ENCODE results near the gene LAMA2.

DNA sequence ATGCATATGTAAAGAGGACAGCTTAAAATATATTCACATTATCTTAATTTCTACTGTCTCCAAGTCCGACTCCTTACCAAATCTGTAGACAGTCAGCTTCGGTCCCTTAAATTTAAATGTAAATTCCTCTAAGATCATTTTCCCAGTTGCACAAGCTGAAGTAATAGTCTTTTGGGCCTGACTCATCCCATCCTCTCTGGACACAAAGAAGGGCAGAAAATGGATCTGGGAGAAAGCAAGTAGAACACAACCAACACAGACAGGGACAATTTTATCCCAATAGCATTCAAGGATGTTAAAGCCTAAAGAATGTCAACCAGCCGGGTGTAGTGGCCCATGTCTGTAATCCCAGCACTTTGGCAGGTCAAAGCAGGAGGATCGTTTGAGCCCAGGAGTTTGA is 598.8 kb downstream of the LAMA2 start:
- TF ChIP-seq, protein P1, sequence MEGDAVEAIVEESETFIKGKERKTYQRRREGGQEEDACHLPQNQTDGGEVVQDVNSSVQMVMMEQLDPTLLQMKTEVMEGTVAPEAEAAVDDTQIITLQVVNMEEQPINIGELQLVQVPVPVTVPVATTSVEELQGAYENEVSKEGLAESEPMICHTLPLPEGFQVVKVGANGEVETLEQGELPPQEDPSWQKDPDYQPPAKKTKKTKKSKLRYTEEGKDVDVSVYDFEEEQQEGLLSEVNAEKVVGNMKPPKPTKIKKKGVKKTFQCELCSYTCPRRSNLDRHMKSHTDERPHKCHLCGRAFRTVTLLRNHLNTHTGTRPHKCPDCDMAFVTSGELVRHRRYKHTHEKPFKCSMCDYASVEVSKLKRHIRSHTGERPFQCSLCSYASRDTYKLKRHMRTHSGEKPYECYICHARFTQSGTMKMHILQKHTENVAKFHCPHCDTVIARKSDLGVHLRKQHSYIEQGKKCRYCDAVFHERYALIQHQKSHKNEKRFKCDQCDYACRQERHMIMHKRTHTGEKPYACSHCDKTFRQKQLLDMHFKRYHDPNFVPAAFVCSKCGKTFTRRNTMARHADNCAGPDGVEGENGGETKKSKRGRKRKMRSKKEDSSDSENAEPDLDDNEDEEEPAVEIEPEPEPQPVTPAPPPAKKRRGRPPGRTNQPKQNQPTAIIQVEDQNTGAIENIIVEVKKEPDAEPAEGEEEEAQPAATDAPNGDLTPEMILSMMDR (IDR thresholded peaks at IDR 0.05; ENCODE audit: insufficient read depth, low read depth, low read length) = no peak
- no peak for TF ChIP-seq EZH2 (IDR thresholded peaks at IDR 0.05; ENCODE audit: insufficient read depth, low read length)
